ENCODE results near the gene ABLIM1.

GRCh38 chr10:114545071-114545470, 113.0 kb downstream of the ABLIM1 start:
- TF ChIP-seq CTCF (IDR thresholded peaks at IDR 0.05) = no peak
- TF ChIP-seq POLR2A (IDR thresholded peaks at IDR 0.05) = no peak
